GM12878 (cell line): ENCODE results near the gene VN1R5. TPM values are rescaled to one million over a fixed set of nuclear protein-coding genes. Genes with fewer than 3 reads are reported as not detected.

Experiments
- ATAC-seq: fragments of 200-7000 bp; cut with Tn5 transposase; 3 replicates; pipeline ENCODE4 v1.9.1; 2020; ENCODE audit warnings: mild to moderate bottlenecking, moderate library complexity
- BruUV-seq: library from RNA; stranded (reverse); fragments of 400-500 nt; replicated peaks from 2 replicates; lab custom pipeline; 2021; lab: Mats Ljungman, UMichigan
- CTCF ChIA-PET: fragments of 300-600 bp; sonication (Branson Sonifier 250); formaldehyde crosslinking; extraction: SDS; loops from one replicate; lab custom pipeline; 2021; ENCODE audit warnings: inconsistent platforms; lab: Yijun Ruan, JAX
- POLR2A ChIA-PET: fragments of 350-600 bp; formaldehyde crosslinking; extraction: SDS; loops from one replicate; lab custom pipeline; 2021; ENCODE audit warnings: inconsistent platforms; lab: Charles Lee
- RAD21 ChIA-PET: fragments of 300-600 bp; sonication (Branson Sonifier 250); formaldehyde crosslinking; loops from one replicate; lab custom pipeline; 2023; ENCODE audit warnings: antibody characterized with exemption; ENCODE audit not compliant: unreplicated experiment; lab: Charles Lee
- SMC1A ChIA-PET: fragments of 300-600 bp; sonication (Branson Sonifier 250); formaldehyde crosslinking; loops from one replicate; lab custom pipeline; 2023; ENCODE audit not compliant: unreplicated experiment, uncharacterized antibody; lab: Charles Lee
- DNase-seq: peaks from one replicate; pipeline ENCODE4 v3.0.0-alpha.2; 2011; ENCODE audit warnings: low read depth, low spot score
- FAIRE-seq: peaks from 3 replicates; lab custom pipeline; 2011; peaks lifted over from hg19 to GRCh38; lab: Jason Lieb, UNC
- H2AFZ ChIP-seq: 2 replicates; pipeline ENCODE4 v1.6.0; 2011; ENCODE audit warnings: low read depth, low read length, control low read depth; ENCODE audit not compliant: control insufficient read depth
- H3K27ac ChIP-seq: 2 replicates; pipeline ENCODE4 v1.5.1; 2011; ENCODE audit warnings: control low read depth; ENCODE audit not compliant: control insufficient read depth, insufficient read depth
- H3K27me3 ChIP-seq, 2 experiments: replicated peaks in 1 of 2; 2 replicates each; pipeline versions ENCODE4 v1.6.0 to v1.6.1; 2011; ENCODE audit warnings: low read length in 1 of 2; ENCODE audit not compliant: control insufficient read depth in 2 of 2, insufficient read depth in 2 of 2
- H3K36me3 ChIP-seq, 2 experiments: 2 replicates each; pipeline ENCODE4 v1.5.1; 2011; ENCODE audit warnings: low read length in 1 of 2; ENCODE audit not compliant: control insufficient read depth in 2 of 2, insufficient read depth in 2 of 2
- H3K4me1 ChIP-seq: 2 replicates; pipeline ENCODE4 v1.6.1; 2011; ENCODE audit warnings: mild to moderate bottlenecking, low read length, moderate library complexity, mixed read lengths; ENCODE audit not compliant: control insufficient read depth, insufficient read depth
- H3K4me2 ChIP-seq: 2 replicates; pipeline ENCODE4 v1.6.0; 2011; ENCODE audit warnings: control low read depth; ENCODE audit not compliant: control insufficient read depth, insufficient read depth
- H3K4me3 ChIP-seq: fragments of 200-600 bp; sonication (generic); 2 replicates; pipeline ENCODE4 v1.5.1; 2016
- H3K79me2 ChIP-seq: 2 replicates; pipeline ENCODE4 v1.6.0; 2011; ENCODE audit warnings: low read length; ENCODE audit not compliant: control insufficient read depth, insufficient read depth
- H3K9ac ChIP-seq: 2 replicates; pipeline ENCODE4 v1.8.0; 2011; ENCODE audit warnings: low read length, control low read depth, mixed read lengths; ENCODE audit not compliant: control insufficient read depth, insufficient read depth
- H3K9me3 ChIP-seq: replicated peaks from 3 replicates; pipeline ENCODE4 v1.5.1; 2011; ENCODE audit warnings: mild to moderate bottlenecking, low read length; ENCODE audit not compliant: control insufficient read depth, insufficient read depth
- H4K20me1 ChIP-seq: 2 replicates; pipeline ENCODE4 v1.6.0; 2011; ENCODE audit not compliant: control insufficient read depth, insufficient read depth
- ELK1 ChIP-seq: IDR thresholded peaks from 2 replicates; pipeline ENCODE4 v1.6.1; 2012; ENCODE audit warnings: low read depth, low read length, improper control_type of control experiment
- EP300 ChIP-seq, 2 experiments: fragments of 150-350 bp in 1 of 2; IDR thresholded peaks; 2 replicates each; pipeline ENCODE4 v1.6.1; 2011 to 2012; ENCODE audit warnings: low read depth in 2 of 2, low read length in 2 of 2, borderline replicate concordance in 1 of 2, improper control_type of control experiment in 1 of 2, inconsistent platforms in 1 of 2; ENCODE audit not compliant: control insufficient read depth in 1 of 2
- MEF2A ChIP-seq: IDR thresholded peaks from 2 replicates; pipeline ENCODE4 v1.6.1; 2011; ENCODE audit warnings: low read depth, mild to moderate bottlenecking, low read length, moderate library complexity; ENCODE audit not compliant: insufficient read depth
- MYB ChIP-seq: fragments of 150-350 bp; IDR thresholded peaks from 2 replicates; pipeline ENCODE4 v1.6.1; 2014; ENCODE audit warnings: mild to moderate bottlenecking, low read depth, low read length, borderline replicate concordance
- NBN ChIP-seq: fragments of 450-650 bp; IDR thresholded peaks from 2 replicates; pipeline ENCODE4 v1.6.1; 2016
- NR2C2 ChIP-seq: IDR thresholded peaks from 2 replicates; pipeline ENCODE4 v1.6.1; 2011; ENCODE audit warnings: borderline replicate concordance, low read depth; ENCODE audit not compliant: control insufficient read depth, insufficient read length
- SMAD5 ChIP-seq: IDR thresholded peaks from 2 replicates; pipeline ENCODE4 v1.6.1; 2016; ENCODE audit warnings: antibody characterized with exemption, low read depth
- TAF1 ChIP-seq: IDR thresholded peaks from 2 replicates; pipeline ENCODE4 v1.6.1; 2011; ENCODE audit warnings: mild to moderate bottlenecking, low read depth, low read length, borderline replicate concordance
- YY1 ChIP-seq: IDR thresholded peaks from 2 replicates; pipeline ENCODE4 v1.6.1; 2011; ENCODE audit warnings: low read depth, mild to moderate bottlenecking, low read length
- WGBS: methylation state at CpG from one replicate; pipeline ENCODE4 v1.1.6; 2016; ENCODE audit warnings: low lambda C conversion rate; ENCODE audit not compliant: insufficient replicate concordance, insufficient coverage; ENCODE audit errors: missing lambda C conversion rate; 5-methylcytosine and 5-hydroxymethylcytosine counted together
- in situ Hi-C: fragments of 300-500 bp; cut with MboI; formaldehyde crosslinking; loops from 9 replicates; pipeline ENCODE4 v1.14.3; 2018; ENCODE audit warnings: mixed read lengths
- intact Hi-C: fragments of 100-400 bp; cut with micrococcal nuclease; formaldehyde crosslinking; loops from one replicate; pipeline ENCODE4 v1.14.2; 2022; ENCODE audit not compliant: unreplicated experiment
- polyA plus RNA-seq, 11 experiments: library from polyadenylated mRNA; depleted of rRNA in 4 of 11; unstranded in 6 of 11; stranded (reverse) in 5 of 11; fragments of >200 nt; fragmentation: Nextera tagmentation in 4 of 11; fragmentation: Illumina TruSeq in 1 of 11; extraction: Ambion mirVana in 4 of 11; extraction: Trizol in 1 of 11; gene quantifications; 1 replicate in 1 of 11; 2 replicates in 10 of 11; pipeline versions ENCODE4 v1.2.1 to v1.2.3, GENCODE V29; 2011 to 2016; ENCODE audit warnings: inconsistent platforms in 2 of 11, missing spikeins in 2 of 11, low read depth in 1 of 11
- total RNA-seq, 4 experiments: library from RNA; depleted of rRNA in 3 of 4; stranded (reverse); fragments of >200 nt in 3 of 4; fragmentation: Illumina TruSeq in 1 of 4; extraction: Trizol in 1 of 4; gene quantifications; 2 replicates each; pipeline versions ENCODE4 v1.2.1 to v1.2.3, GENCODE V29; 2013 to 2021

The VN1R5 gene
- total and polyA plus RNA-seq, 10 of the 15 experiments (the other 5 are each of a cell fraction or from before 2014, with no cell fraction given) = not detected

- 87% methylated on average over 12 of the region's 12 CpGs for WGBS
- intact Hi-C loops (no loop called here), in situ Hi-C loops (no loop called here)
- H2AFZ ChIP-seq = no peak overlapping the region
- DNase-seq (no peak), ATAC-seq (no peak), FAIRE-seq (no peak)
- no peaks in the 10 kb centered on the region for H4K20me1 ChIP-seq
- no peak overlapping the region for H3K4me3 ChIP-seq
- CTCF ChIA-PET = no interaction called here
- no peaks in the 10 kb centered on the region for H3K9me3 ChIP-seq
- H3K79me2 ChIP-seq = no peaks in the 10 kb centered on the region
- TF ChIP-seq NR2C2 = no peak
- TF ChIP-seq YY1 = no peak
- TF ChIP-seq ELK1 = no peak
- TF ChIP-seq EP300 (IDR thresholded peaks at IDR 0.05; ENCODE audit: borderline replicate concordance in 1 of 2, control insufficient read depth in 1 of 2, low read depth in 2 of 2, low read length in 2 of 2) = no peak
- TF ChIP-seq MEF2A = no peak
- TF ChIP-seq NBN = no peak
- TF ChIP-seq MYB = no peak
- no peak for TF ChIP-seq SMAD5
- TF ChIP-seq TAF1 = no peak
- POLR2A ChIA-PET = no interaction called here
- no peak overlapping the region for H3K9ac ChIP-seq
- H3K36me3 ChIP-seq = peaks cover 2 to 8% of the 10 kb centered on the region in 2 experiments; a peak in 2 of 4 replicates
- no peak overlapping the region for H3K4me2 ChIP-seq
- RAD21 ChIA-PET = no interaction called here
- SMC1A ChIA-PET = interaction anchor here (1.2 to 1.5 kb wide), 2 partner anchors 68 to 87 kb away, joined by 3 read pairs; no protein-coding TSS in a partner anchor
- BruUV-seq = no TSS peak
- no peak overlapping the region for H3K27ac ChIP-seq
- no peaks in the 10 kb centered on the region for H3K27me3 ChIP-seq
- H3K4me1 ChIP-seq = no peaks in the 10 kb centered on the region
Observed at GRCh38 chr1:247299723-247300381, 44.0 kb downstream of the VN1R5 start.
